Limb (tissue), 2 donors: Measurements from ENCODE around the gene SLC35E3.

ENCODE experiments used
- DNase-seq, 2 donors: peaks; one replicate each; pipeline ENCODE4 v3.0.0-alpha.2; 2016; ENCODE audit errors: extremely low spot score in 2 of 2

Gene SLC35E3

GRCh38 chr12:68769941-68770340 lies 24.0 kb downstream of the SLC35E3 start:
- no peak for DNase-seq

- no peak for DNase-seq
These were observed 25.4 kb downstream of the SLC35E3 start for GRCh38 chr12:68771223-68771925.

GRCh38 chr12:68772714-68773113 lies 26.7 kb downstream of the SLC35E3 start:
- no peak for DNase-seq

DNA sequence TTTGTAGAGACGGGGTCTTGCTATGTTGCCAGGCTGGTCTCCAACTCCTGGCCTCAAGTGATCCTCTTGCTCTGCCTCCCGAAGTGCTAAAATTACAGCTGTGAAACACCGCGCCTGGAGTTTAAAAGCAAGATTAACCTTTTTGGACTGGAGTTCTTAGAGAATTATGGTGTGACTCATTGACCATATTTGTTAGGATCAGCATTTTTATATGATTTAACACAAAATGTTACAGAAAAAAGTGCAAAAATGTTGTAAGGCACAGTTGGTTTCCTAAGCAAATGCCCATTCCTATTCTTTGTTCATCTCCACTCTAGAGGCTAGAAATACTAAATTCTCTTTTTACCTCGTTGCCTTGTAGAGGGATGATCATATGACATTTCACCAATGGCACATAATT lies 27.6 kb downstream of the SLC35E3 start:
- DNase-seq: no peak

DNA sequence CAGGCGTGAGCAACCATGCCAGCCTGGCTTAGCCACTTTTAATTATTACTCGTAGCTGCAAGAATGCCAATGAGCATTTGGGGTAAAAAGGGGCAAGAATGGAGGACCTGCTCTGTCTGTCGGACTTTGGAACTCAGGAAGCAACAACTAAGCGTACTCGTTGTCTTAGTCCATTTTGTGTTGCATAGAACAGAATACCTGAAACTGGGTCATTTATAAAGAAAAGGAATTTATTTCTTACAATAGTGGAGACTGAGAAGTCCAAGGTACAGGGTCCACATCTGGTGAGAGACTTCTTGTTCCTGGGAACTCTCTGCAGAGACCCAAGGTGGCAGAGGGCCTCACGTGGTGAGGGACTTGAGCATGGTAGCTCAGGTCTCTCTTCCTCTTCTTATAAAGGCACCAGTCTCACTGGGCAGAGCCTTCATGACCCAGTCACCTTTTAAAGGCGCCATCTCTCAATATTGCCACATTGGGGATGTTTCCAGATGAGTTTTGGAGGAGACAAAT lies 29.2 kb downstream of the SLC35E3 start:
- no peak for DNase-seq

GRCh38 chr12:68776976-68777610 lies 31.1 kb downstream of the SLC35E3 start:
- DNase-seq: no peak

- DNase-seq: no peak
These were observed 33.3 kb downstream of the SLC35E3 start for GRCh38 chr12:68779280-68779679.

- no peak for DNase-seq
These were observed 34.8 kb downstream of the SLC35E3 start for GRCh38 chr12:68780731-68781130.

DNA sequence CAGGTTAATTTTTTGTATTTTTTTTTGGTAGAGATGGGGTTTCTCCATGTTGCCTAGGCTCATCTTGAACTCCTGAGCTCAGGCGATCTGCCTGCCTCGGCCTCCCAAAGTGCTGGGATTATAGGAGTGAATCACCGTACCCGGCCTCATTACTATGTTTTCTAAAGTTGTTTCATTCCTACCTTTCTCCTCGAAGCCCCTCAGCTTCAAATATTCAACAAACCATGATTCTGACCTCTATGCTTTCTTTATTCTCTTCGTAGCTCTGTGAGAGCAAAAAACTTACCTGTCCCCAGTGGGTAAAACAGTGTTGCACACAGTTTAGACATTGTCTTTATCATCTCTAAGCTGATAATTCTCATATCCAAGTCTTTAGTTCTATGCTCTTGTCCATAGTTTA lies 35.8 kb downstream of the SLC35E3 start:
- no peak for DNase-seq

DNA sequence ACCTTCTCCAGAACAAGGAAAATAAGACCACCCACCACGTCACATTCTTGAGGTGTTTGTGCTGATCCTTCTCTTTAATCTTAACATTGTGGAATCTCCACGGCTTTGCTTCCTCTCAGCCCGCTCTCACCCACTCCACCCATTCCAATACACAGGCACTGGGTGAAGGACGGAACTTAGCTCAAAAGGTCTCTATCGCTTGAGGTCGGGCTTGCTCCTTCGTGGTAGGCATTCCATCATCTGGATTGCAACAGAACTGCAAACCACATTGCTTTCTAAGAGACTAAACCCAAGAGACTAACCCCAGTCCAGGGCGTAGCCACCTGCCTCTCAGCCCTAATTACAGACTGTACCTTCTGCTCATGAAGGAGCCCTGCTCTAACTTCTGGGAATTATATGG lies 38.0 kb downstream of the SLC35E3 start:
- no peak for DNase-seq

GRCh38 chr12:68785358-68785757 lies 39.4 kb downstream of the SLC35E3 start:
- DNase-seq: no peak

DNA sequence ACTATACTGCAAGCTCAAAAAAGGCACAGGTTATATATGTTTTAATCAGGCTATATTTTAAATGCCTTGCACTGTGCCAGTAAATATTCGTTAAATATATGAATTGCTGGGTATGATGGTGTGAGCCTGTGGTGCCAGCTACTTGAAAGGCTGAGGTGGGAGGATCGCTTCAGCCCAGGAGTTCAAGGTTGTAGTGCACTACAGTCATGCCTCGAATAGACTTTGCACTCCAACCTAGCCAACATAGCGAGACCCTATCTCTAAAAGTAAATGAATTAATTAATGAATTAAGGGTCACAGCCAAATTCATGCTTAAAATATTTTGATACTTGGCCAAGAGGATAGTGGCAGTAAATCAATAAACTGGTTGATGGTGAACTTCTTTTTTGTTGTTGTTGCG lies 39.8 kb downstream of the SLC35E3 start:
- DNase-seq: no peak

GRCh38 chr12:68786929-68787328 lies 41.0 kb downstream of the SLC35E3 start:
- no peak for DNase-seq

GRCh38 chr12:68788554-68789143 lies 42.7 kb downstream of the SLC35E3 start:
- no peak for DNase-seq

GRCh38 chr12:68789144-68789878 lies 43.3 kb downstream of the SLC35E3 start:
- DNase-seq: no peak

- no peak for DNase-seq
These were observed 44.3 kb downstream of the SLC35E3 start for GRCh38 chr12:68790081-68790951.

- no peak for DNase-seq
These were observed 44.9 kb downstream of the SLC35E3 start for GRCh38 chr12:68790952-68791234.

- DNase-seq: no peak
These were observed 46.0 kb downstream of the SLC35E3 start for GRCh38 chr12:68791897-68792481.

DNA sequence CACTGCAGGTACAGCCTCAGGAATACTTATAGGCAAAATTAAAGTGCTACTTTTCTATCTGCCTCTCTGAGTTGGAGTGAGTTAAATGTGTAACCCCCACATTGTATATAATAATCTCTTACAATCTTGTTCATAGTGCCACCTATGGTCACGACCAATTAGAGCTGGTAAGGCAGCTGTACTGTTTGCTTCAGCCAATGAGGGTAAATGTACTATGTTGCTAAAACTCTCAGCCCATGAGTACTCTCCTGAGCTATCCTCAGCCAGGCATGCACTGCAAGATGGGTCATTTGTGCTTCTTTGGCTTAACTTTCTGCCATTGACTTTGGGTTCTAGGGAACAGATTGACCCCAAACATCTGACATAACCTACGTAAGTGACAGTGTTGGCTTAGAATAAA lies 47.0 kb downstream of the SLC35E3 start:
- no peak for DNase-seq

DNA sequence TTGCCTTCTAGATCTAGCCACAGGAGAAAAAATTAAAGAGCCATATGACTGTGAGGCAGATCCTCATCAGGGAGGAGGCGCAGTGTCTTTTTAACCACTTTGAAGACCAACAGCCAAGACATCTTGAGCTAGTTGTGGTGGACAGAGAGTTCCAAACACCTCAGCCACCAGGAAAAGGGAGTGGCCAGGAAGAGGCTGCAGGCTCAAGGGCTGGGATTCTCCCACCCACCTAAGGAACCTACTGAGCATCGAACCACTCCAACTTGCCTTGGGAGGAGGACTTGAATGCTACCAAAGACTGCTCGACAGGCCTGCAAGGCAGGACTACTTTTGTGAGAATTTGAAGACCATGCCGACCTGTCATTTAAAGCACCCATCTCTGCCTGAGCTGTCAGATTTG lies 47.5 kb downstream of the SLC35E3 start:
- no peak for DNase-seq
